H1 (cell line): ENCODE data around the gene KRTAP5-4. TPM values are rescaled to one million over a fixed set of nuclear protein-coding genes. Genes with fewer than 3 reads are reported as not detected.

Experiments used
- ASH2L ChIP-seq: fragments of 200-600, 300-600 bp; sonication (generic); IDR thresholded peaks from one replicate; pipeline ENCODE4 v1.7.1; 2017; ENCODE audit warnings: low read length
- BCL11A ChIP-seq, 2 experiments: IDR thresholded peaks; one replicate each; pipeline ENCODE4 v1.6.1; 2011; ENCODE audit warnings: low read depth in 2 of 2, low read length in 2 of 2, mild to moderate bottlenecking in 2 of 2
- CHD2 ChIP-seq: IDR thresholded peaks from 2 replicates; pipeline ENCODE4 v1.6.1; 2012; ENCODE audit warnings: low read length, improper control_type of control experiment
- NANOG ChIP-seq: IDR thresholded peaks from 2 replicates; pipeline ENCODE4 v1.6.1; 2011; ENCODE audit warnings: low read length, low read depth, mild to moderate bottlenecking, inconsistent platforms; ENCODE audit not compliant: insufficient read depth, poor library complexity, severe bottlenecking
- RFX5 ChIP-seq: IDR thresholded peaks from 2 replicates; pipeline ENCODE4 v1.6.1; 2011; ENCODE audit warnings: low read depth, low read length, improper control_type of control experiment, borderline replicate concordance
- RNF2 ChIP-seq: fragments of 200-900, 300-1000 bp; sonication (generic); IDR thresholded peaks from 2 replicates; pipeline ENCODE4 v1.7.1; 2016; ENCODE audit warnings: borderline replicate concordance, low read depth, mild to moderate bottlenecking, antibody characterized with exemption, low read length; ENCODE audit not compliant: poor library complexity, severe bottlenecking; ENCODE audit errors: missing control alignments
- SIX5 ChIP-seq: IDR thresholded peaks from 2 replicates; pipeline ENCODE4 v1.6.1; 2011; ENCODE audit warnings: mild to moderate bottlenecking, low read depth, low read length
- TAF1 ChIP-seq: IDR thresholded peaks from 2 replicates; pipeline ENCODE4 v1.6.1; 2011; ENCODE audit warnings: mild to moderate bottlenecking, low read depth, low read length
- TAF7 ChIP-seq: optimal IDR thresholded peaks from 2 replicates; pipeline ENCODE3; 2011; ENCODE audit warnings: low read depth, mild to moderate bottlenecking, inconsistent platforms, low read length, moderate library complexity, borderline replicate concordance
- polyA plus RNA-seq, 7 experiments: library from polyadenylated mRNA; depleted of rRNA in 3 of 7; stranded (reverse) in 5 of 7; unstranded in 2 of 7; fragments of >200 nt in 5 of 7; fragments of 200-250 nt in 2 of 7; gene quantifications; 1 replicate in 5 of 7; 2 replicates in 1 of 7; 4 replicates in 1 of 7; pipeline versions ENCODE4 v1.2.1 to v1.2.3, GENCODE V29; 2011 to 2013; ENCODE audit warnings: missing spikeins in 2 of 7, mixed read lengths in 2 of 7
- total RNA-seq: library from RNA; stranded (reverse); fragmentation: NEBNext Ultra II Directional; extraction: Animal tissue kit (Norgen Biotek cat#: 25700); gene quantifications from 2 replicates; pipeline ENCODE4 v1.2.1, GENCODE V29; 2021
- TF ChIP-seq, protein P1 (sequence below): fragments of 300-600 bp; sonication (generic); IDR thresholded peaks from 2 replicates; pipeline ENCODE4 v1.7.1; 2012; ENCODE audit warnings: low read length, moderate library complexity, mild to moderate bottlenecking, inconsistent platforms; ENCODE audit not compliant: insufficient replicate concordance

Gene KRTAP5-4
- total and polyA plus RNA-seq, 2 of the 8 experiments (the other 6 are each of a cell fraction or from before 2014, with no cell fraction given) = not detected

DNA sequence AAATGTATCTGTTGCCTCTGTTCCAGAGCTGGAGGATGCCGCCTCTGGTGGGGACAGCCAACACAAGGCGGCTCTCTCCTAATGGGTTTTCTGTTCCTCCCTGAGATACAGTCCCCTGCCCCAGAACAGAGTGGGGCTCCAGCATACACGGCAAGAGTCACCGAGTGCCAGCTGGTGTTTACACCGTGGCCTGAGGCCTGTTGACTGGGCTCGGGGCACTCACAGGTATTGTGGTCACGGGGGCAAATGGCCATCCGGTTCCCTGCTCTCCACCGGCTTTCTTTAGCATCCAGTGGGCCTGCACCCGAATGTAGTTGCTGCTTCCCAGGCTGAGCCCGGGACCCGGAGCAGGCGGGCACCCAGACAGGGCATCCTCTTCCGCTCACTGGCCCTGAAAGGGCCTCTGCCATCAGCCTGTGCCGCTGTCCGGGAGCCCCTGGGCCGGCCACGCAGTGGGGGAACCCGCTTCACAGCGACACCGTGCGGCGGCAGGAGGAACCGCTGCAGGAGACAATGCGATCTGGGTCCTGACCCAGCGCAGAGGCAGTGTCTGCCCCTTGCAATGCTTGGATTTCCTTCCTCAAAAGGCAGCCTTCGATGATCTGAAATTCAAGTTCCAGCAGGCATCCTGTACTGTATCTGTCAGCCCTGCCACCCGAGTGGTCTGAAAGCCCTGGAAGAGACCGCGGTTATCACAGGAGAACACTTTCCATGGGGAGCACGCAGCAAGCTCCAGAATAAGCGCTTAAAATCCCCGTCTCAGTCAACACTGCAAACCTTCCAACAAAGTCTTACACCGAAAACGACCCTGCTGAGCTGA is 6.8 kb upstream of the KRTAP5-4 start (continued):
- TF ChIP-seq, protein P1, sequence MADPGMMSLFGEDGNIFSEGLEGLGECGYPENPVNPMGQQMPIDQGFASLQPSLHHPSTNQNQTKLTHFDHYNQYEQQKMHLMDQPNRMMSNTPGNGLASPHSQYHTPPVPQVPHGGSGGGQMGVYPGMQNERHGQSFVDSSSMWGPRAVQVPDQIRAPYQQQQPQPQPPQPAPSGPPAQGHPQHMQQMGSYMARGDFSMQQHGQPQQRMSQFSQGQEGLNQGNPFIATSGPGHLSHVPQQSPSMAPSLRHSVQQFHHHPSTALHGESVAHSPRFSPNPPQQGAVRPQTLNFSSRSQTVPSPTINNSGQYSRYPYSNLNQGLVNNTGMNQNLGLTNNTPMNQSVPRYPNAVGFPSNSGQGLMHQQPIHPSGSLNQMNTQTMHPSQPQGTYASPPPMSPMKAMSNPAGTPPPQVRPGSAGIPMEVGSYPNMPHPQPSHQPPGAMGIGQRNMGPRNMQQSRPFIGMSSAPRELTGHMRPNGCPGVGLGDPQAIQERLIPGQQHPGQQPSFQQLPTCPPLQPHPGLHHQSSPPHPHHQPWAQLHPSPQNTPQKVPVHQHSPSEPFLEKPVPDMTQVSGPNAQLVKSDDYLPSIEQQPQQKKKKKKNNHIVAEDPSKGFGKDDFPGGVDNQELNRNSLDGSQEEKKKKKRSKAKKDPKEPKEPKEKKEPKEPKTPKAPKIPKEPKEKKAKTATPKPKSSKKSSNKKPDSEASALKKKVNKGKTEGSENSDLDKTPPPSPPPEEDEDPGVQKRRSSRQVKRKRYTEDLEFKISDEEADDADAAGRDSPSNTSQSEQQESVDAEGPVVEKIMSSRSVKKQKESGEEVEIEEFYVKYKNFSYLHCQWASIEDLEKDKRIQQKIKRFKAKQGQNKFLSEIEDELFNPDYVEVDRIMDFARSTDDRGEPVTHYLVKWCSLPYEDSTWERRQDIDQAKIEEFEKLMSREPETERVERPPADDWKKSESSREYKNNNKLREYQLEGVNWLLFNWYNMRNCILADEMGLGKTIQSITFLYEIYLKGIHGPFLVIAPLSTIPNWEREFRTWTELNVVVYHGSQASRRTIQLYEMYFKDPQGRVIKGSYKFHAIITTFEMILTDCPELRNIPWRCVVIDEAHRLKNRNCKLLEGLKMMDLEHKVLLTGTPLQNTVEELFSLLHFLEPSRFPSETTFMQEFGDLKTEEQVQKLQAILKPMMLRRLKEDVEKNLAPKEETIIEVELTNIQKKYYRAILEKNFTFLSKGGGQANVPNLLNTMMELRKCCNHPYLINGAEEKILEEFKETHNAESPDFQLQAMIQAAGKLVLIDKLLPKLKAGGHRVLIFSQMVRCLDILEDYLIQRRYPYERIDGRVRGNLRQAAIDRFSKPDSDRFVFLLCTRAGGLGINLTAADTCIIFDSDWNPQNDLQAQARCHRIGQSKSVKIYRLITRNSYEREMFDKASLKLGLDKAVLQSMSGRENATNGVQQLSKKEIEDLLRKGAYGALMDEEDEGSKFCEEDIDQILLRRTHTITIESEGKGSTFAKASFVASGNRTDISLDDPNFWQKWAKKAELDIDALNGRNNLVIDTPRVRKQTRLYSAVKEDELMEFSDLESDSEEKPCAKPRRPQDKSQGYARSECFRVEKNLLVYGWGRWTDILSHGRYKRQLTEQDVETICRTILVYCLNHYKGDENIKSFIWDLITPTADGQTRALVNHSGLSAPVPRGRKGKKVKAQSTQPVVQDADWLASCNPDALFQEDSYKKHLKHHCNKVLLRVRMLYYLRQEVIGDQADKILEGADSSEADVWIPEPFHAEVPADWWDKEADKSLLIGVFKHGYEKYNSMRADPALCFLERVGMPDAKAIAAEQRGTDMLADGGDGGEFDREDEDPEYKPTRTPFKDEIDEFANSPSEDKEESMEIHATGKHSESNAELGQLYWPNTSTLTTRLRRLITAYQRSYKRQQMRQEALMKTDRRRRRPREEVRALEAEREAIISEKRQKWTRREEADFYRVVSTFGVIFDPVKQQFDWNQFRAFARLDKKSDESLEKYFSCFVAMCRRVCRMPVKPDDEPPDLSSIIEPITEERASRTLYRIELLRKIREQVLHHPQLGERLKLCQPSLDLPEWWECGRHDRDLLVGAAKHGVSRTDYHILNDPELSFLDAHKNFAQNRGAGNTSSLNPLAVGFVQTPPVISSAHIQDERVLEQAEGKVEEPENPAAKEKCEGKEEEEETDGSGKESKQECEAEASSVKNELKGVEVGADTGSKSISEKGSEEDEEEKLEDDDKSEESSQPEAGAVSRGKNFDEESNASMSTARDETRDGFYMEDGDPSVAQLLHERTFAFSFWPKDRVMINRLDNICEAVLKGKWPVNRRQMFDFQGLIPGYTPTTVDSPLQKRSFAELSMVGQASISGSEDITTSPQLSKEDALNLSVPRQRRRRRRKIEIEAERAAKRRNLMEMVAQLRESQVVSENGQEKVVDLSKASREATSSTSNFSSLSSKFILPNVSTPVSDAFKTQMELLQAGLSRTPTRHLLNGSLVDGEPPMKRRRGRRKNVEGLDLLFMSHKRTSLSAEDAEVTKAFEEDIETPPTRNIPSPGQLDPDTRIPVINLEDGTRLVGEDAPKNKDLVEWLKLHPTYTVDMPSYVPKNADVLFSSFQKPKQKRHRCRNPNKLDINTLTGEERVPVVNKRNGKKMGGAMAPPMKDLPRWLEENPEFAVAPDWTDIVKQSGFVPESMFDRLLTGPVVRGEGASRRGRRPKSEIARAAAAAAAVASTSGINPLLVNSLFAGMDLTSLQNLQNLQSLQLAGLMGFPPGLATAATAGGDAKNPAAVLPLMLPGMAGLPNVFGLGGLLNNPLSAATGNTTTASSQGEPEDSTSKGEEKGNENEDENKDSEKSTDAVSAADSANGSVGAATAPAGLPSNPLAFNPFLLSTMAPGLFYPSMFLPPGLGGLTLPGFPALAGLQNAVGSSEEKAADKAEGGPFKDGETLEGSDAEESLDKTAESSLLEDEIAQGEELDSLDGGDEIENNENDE = no peak
- TF ChIP-seq CHD2 (no peak), RNF2 (no peak), BCL11A (IDR thresholded peaks at IDR 0.05; ENCODE audit: low read depth in 2 of 2, low read length in 2 of 2) (no peak), TAF7 (no peak), NANOG (no peak), TAF1 (no peak), RFX5 (no peak), SIX5 (no peak), ASH2L (peak; percentile 65)
